H7 (cell line): ENCODE data around the gene WNT11. TPM values are rescaled to one million over a fixed set of nuclear protein-coding genes. Genes with fewer than 3 reads are reported as not detected.

Experiments used
- DNase-seq: peaks from one replicate; pipeline ENCODE4 v3.0.0; 2012
- H3K27me3 ChIP-seq: 2 replicates; pipeline ENCODE4 v1.6.0; 2011; ENCODE audit warnings: mild to moderate bottlenecking, low read length; ENCODE audit not compliant: control insufficient read depth, insufficient read depth
- H3K36me3 ChIP-seq: replicated peaks from 2 replicates; pipeline ENCODE4 v1.5.1; 2011; ENCODE audit warnings: low read length; ENCODE audit not compliant: control insufficient read depth, insufficient read depth
- H3K4me3 ChIP-seq: 2 replicates; pipeline ENCODE4 v1.5.1; 2011; ENCODE audit warnings: low read depth, mild to moderate bottlenecking, control low read depth, low read length, moderate library complexity; ENCODE audit not compliant: insufficient read depth
- total RNA-seq: library from RNA; depleted of rRNA; stranded (reverse); fragments of >200 nt; shearing (Covaris generic); gene quantifications from 2 replicates; pipeline ENCODE4 v1.2.3, GENCODE V29; 2014

The WNT11 gene
- total RNA-seq, 1 experiment from 2014 or later = 1.0 TPM

DNA sequence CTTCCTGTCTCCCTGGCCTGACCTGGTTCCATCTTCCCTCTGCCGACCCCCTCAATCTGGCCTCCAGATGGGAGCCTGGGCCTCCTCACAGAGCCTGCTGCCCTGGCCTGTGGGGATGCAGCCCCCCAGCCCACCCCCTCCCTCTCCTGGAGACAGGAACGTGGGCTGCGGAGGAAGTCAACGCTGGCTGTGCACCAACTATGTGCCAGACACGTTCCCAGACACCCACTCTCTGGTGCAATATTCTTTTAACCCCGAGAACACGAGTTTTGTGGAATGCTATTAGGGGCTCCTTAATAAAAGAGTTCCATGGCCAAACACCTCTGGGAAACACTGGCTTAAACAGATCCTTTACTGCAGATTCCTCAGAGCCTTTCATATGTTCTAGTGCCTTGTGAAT, 15.9 kb downstream of the WNT11 start:
- no peaks in the 10 kb centered on the region for H3K36me3 ChIP-seq
- no peaks in the 10 kb centered on the region for H3K27me3 ChIP-seq
- no peak for DNase-seq
- no peak overlapping the region for H3K4me3 ChIP-seq

DNA sequence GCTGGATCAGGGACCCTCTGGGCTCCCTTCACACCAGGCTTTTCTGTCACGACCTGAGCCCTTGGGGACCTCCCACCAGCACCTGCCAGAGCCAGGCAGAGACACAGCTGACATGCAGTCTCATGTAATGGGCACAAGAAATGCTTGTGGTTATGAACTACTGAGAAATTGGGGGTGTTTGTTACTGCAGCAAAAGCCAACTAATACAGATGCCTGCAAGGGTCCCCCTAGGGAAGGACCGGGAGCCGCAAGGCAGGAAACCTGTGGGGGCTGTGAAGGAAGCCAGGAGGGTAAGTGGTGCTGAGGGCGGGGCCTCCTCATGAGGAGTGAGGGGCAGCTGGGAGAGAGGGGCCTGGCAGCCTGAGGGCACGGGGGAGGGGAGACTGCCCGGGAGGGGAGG, 16.6 kb downstream of the WNT11 start:
- H3K27me3 ChIP-seq = no peaks in the 10 kb centered on the region
- H3K36me3 ChIP-seq = no peaks in the 10 kb centered on the region
- DNase-seq = no peak
- no peak overlapping the region for H3K4me3 ChIP-seq

DNA sequence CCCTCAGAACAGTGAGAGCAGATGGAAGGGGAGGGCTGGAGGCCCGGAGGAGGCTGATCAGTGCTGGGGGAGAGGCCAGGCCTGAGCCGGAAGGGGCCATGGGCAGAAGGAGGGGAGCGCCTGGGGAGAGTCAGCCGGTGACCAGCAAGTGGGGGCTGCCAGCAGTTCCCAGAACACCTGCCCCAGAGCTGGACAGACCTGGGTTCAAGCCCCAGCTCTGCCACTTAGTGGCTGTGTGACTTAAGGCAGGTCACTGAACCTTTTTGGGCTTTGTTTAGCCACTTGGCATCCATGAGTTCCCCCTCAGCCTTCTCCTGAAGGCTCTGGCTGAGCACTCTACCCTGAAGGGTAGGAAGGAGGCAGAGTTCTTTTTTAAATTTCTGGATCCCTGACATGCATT, 17.4 kb downstream of the WNT11 start:
- Histone ChIP-seq H3K27me3 (no peaks in the 10 kb centered on the region), H3K4me3 (no peak overlapping the region), H3K36me3 (no peaks in the 10 kb centered on the region)
- DNase-seq = no peak

DNA sequence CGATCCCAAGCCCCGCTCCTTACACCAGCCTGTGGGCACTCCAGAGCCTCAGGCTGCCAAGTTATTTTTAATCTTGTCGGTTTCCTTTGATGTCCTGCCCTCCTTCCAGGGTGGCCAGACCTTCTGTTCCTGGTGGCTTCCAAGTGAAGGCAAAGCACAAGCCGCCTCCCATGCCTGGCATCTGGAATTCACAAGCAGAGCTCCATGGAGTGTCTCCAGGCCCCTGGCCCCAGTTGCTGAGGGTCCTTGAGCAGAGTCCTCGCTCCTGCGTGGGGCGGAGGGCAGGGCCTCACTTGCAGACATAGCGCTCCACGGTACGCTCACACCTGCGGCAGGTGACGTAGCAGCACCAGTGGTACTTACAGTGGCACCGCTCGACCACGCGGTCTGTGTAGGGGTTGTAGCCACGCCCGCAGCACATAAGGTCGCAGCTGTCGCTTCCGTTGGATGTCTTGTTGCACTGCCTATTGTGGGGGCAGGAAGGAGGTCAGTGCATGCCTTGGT, 19.5 kb downstream of the WNT11 start:
- no peaks in the 10 kb centered on the region for H3K36me3 ChIP-seq
- H3K27me3 ChIP-seq = no peaks in the 10 kb centered on the region
- H3K4me3 ChIP-seq = no peak overlapping the region
- DNase-seq = peak; percentile 61

DNA sequence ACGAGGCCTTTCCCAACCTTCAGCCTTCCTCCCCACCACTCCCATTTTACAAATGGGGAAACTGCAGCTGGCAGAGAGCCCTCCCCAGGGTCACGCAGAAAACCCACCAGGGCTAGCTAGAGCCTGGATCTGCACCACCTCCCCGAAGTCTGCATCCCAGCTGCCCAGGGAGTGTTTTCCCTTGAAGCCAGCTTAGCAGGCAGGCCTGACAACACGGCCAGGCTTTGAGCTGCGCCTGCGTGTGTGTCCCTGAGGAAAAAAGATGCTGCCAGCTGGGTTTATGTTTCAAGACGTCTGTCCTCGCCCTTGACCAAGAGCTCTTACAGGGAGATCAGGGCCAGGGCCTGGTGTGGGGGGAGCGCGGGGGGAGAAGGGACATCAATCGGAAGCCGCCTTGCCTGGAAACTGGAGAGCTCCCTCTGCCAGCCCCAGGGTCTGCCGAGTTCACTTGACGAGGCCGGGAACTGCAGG, 20.3 kb downstream of the WNT11 start:
- no peaks in the 10 kb centered on the region for H3K36me3 ChIP-seq
- H3K27me3 ChIP-seq = no peaks in the 10 kb centered on the region
- peak; percentile 75 for DNase-seq
- H3K4me3 ChIP-seq = no peak overlapping the region

DNA sequence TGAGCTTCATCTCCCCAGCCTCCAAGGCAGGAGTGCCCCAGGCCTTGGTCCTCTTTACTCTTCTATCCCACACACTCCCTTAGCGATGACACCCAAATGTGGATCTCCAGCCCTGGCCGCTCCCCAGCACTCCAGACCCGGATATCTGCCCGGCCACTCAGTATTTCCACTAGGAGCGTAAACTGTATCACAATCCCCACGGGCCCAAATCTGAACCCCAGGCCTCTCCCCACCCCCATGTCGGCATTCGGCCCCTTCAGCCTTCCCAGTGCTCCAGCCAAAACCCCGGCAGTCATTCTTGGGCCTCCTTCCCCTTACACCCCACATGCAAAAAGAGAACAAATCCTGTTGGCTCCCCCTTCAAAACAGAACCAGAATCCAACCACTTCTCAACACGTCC, 20.8 kb downstream of the WNT11 start:
- DNase-seq = no peak
- Histone ChIP-seq H3K27me3 (no peaks in the 10 kb centered on the region), H3K36me3 (no peaks in the 10 kb centered on the region), H3K4me3 (no peak overlapping the region)

DNA sequence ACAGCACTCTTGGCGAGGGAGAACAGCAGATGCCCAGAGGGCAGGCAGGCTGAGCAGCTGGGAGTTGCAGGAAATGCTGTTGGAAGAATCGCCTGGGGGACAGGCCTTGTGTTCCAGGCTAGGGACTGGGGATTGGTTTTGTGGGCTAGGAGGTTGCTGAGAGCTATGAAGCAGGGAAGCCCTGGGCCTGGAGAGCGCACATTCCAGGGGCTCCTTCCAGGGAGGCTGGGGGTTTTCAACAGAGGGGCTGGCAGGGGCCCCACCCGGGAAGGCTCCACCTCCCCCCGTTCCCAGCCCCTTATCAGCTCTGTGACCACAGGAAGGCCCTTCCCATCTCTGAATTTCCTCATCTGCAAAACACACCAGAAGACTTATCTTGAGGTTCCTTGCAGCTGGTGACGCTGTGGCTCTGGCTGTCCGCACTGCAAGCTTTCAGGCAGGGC, 21.7 kb downstream of the WNT11 start:
- Histone ChIP-seq H3K4me3 (no peak overlapping the region), H3K36me3 (no peaks in the 10 kb centered on the region), H3K27me3 (no peaks in the 10 kb centered on the region)
- DNase-seq = peak; percentile 69

DNA sequence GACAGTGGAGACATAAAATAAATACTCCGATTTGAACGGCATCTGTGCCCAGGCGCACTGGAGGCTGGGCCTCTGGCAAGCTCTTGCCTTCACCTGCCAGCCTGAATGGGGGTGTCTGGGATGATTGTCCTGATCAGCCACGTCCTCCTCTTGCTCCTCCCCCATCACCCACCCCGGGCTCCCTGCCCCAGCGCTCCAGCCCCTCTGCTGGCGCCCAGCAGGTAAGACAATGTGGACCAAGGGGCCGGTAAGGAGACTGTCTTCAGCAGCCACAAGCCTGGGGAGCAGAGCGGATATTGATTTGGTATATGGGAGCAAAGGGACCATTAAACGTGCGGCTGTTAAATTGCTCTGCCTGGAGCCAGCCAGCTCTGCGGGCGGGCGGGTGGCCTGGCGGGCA, 24.9 kb downstream of the WNT11 start:
- Histone ChIP-seq H3K36me3 (no peaks in the 10 kb centered on the region), H3K4me3 (no peak overlapping the region), H3K27me3 (no peaks in the 10 kb centered on the region)
- peak; percentile 88 for DNase-seq

DNA sequence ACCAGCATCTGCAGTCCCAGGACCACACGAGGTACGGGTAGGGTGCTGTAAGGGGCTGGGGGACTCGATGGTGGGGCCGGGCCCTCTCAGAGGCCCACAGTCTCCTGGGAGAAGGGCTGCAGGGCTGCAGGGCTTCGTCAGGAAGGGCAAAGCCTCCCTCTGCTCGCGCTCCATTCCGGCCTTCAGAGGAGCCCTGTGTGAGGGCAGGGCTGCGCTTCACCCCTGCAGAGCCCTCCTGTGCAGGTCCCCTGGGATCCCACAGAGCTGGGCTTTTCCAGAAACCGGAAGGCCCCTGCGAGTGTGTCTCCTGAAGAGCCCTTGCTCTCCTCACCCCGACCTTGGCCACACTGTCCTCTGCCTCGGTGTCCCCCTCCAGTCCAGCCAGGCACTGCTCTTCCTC, 27.2 kb downstream of the WNT11 start:
- H3K4me3 ChIP-seq = no peak overlapping the region
- no peaks in the 10 kb centered on the region for H3K36me3 ChIP-seq
- H3K27me3 ChIP-seq = no peaks in the 10 kb centered on the region

DNA sequence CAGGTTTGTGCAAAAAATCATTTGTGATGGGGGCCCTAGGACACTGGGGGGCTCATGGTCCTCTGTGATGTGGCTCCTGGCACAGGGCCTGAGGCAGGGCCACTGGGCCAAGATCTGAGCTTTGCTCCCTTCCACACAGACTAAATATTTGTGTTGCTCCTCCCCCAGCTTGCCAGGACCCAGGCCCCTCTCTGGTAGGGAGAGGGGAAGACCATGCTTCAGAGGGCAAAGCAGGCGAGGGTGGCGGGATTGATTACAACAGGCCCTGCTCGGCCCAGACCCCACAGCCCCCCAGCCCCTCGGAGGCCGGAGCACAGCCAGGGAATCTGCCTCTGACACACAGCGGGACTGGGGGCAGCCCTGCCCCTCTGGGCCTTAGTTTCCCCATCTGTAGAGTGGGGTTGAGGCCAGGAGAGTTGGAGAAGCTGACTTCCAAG, 29.0 kb downstream of the WNT11 start:
- no peak for DNase-seq
- H3K4me3 ChIP-seq = no peak overlapping the region

More for the DNA sequence above, 27.2 kb downstream of the WNT11 start:
- DNase-seq = no peak

DNA sequence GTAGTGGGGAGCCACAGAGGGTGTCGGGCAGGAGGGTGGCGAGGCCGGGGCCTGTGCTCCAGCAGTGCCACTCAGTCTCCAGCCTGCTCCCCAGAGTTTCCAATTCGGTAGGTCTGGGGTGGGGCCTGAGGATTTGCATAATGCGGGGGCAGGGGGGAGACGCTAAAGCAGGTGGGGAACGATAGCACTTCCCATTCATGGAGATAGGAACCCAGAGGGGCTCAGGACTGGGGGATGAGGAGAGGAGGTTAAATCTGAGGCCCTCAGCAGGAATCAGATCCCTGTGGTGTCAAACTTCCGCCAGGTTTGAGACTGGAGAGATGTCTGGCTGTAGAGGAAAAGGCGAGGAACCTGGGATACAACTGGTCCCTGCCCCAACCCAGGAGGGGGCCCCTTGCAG, 29.8 kb downstream of the WNT11 start:
- no peak overlapping the region for H3K4me3 ChIP-seq
- DNase-seq = peak; percentile 87
- H3K36me3 ChIP-seq = no peaks in the 10 kb centered on the region
- H3K27me3 ChIP-seq = no peaks in the 10 kb centered on the region

More for the DNA sequence above, 29.0 kb downstream of the WNT11 start:
- Histone ChIP-seq H3K27me3 (no peaks in the 10 kb centered on the region), H3K36me3 (no peaks in the 10 kb centered on the region)

DNA sequence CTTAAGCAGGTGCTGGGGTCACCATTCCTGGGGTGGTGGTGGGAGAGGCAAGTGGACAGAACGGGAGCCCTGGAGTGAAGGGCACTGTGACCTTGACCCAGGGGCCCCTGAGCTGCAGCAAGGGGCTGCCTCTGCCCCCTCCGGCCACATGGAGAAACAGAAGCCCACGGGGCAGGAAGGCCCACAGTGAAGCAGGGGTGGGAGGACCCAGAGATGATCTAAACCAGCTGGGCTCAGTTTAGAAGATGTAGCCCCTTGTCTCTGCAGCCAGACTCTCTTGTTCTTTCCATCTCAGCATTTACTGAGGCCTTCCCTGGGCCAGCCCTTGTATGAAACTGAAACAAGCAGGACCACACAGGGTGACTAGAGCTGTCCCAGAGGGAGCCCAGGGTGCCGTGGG, 30.5 kb downstream of the WNT11 start:
- peak; percentile 62 for DNase-seq
- H3K36me3 ChIP-seq = no peaks in the 10 kb centered on the region
- no peak overlapping the region for H3K4me3 ChIP-seq
- H3K27me3 ChIP-seq = no peaks in the 10 kb centered on the region

DNA sequence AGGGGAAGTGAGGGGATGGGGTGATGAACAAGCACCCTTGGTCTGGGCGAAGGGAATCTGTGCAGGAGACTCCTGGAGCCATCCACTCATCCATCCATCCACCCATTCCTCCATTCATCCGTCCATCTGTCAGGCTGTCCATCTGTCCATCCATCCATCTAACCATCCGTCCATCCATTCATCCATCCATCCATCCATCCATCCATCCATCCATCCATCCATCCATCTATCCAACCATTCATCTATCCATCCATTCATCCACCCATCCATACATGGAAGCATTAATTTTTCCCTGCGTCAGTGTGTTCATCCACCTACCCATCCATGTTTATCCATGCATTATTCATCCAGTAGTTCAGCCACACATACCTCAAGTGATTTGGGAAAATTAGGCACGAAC, 32.0 kb downstream of the WNT11 start:
- Histone ChIP-seq H3K27me3 (no peaks in the 10 kb centered on the region), H3K36me3 (no peaks in the 10 kb centered on the region), H3K4me3 (no peak overlapping the region)
- DNase-seq = no peak

DNA sequence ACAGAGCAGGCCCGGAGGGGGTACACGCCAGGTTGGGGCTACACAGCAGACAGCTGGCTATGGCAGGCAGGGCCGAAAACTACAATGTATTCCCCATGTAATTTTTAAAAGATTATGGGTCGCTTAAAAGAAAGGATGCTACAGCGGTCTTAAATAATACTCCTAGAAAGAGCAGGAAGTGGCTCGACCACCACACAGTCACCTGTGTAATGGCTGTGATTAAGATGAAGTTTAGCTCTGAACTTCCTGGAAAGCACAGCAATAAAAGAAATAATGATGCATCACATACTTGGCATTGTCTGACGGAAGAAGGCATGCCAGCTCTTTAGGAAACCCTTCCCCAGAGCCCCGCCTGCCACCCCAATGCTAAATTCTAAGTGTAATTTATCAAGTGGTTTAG, 32.6 kb downstream of the WNT11 start:
- no peak overlapping the region for H3K4me3 ChIP-seq
- H3K36me3 ChIP-seq = no peaks in the 10 kb centered on the region
- no peak for DNase-seq
- H3K27me3 ChIP-seq = no peaks in the 10 kb centered on the region

DNA sequence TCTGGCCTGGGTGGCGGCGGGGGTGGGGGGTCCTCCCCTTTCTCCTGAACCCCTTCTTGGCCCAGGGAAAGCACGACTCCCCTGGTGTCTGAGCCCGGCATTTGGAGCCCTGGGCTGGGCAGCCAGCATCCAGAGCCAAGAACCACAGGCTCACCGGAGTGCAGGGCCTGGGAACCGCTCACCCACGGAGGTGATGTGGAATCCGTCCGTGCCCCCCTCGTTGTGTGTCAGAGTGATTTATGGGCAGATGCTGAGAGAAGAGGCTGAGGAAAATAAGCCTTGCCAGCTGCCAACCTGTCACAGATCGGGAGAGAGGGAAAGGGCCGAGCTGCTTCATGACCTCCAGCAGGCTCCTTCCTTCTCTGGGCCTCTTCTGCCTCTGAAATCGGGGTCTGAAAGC, 33.7 kb downstream of the WNT11 start:
- H3K4me3 ChIP-seq = no peak overlapping the region
- no peaks in the 10 kb centered on the region for H3K27me3 ChIP-seq
- no peaks in the 10 kb centered on the region for H3K36me3 ChIP-seq
- no peak for DNase-seq

DNA sequence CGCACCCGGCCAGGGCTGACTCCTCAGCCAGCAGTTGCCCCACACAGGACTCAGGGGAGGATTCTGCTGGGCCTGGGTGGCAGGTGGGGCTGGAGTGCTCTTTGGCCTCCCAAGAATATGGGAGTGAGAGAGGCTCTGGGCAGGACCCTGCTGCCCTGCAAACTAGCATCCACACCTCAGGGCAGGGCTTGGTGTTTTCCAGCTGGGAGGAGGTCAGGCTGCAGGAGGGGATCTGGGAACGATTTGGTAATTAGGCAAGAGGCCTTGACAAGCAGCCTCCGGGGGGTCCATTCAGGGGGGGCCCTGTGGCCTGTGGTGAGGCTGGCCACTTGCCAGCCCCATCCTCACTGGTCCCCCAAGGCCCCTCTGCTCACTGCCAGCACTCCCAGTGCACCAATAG, 35.8 kb downstream of the WNT11 start:
- Histone ChIP-seq H3K36me3 (no peaks in the 10 kb centered on the region), H3K4me3 (no peak overlapping the region), H3K27me3 (peaks cover 7% of the 10 kb centered on the region; the same call in 1 of the 2 replicates)
- DNase-seq = no peak
